Embryonic facial prominence (tissue), 1 donor: ENCODE results near the gene CNTNAP2.

Experiments used
- DNase-seq: peaks from one replicate; pipeline ENCODE4 v3.0.0-alpha.2; 2016; ENCODE audit errors: extremely low spot score

Gene CNTNAP2

DNA sequence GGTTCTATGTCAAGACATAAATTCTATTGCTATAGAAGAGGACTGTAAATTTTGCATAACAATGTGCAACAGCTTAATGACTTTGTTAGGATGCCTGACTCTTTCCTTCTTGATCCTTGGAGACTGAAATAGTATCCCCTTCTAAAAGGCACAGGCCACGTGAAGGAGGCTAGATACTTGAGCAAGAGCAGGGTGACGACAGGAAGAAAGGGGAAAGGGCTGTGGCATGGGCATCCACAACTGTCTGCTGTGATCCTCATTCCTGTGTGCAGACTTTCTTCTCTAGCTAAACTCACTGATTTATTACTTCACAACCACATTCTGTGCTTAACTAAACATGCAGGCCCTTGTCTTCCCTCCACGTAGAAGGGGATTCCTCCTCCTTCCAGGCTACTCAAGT, 1362.2 kb downstream of the CNTNAP2 start:
- DNase-seq: no peak

DNA sequence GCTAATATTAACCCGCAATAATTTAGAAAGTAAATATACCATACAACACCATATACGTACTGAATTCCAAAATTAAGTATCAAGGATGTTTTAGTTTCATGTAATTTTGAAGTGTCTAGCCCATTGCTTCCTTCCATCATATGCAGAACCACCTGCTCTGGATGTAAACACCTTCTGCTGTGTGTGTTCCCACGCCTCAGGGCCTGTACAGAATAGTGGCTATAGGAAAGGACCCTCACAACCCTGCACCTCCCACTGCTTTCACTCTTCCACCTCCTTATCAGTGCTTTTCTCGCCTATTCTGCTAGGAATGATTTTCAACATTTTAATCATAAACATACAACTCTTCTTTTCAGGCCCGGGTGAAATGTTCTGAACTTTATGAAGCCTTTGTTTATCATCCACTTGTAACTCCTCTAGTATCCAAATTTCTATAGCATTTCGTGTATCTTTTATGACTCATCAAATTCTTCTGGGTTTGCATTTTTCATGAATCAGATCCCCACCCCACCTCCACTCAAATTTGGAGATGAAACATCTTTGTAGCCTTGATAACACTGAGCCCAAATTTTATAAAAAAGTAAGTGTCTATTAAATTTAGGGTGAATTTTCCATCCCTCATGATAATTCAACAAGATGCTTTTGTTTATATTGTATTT, 1367.2 kb downstream of the CNTNAP2 start:
- no peak for DNase-seq

DNA sequence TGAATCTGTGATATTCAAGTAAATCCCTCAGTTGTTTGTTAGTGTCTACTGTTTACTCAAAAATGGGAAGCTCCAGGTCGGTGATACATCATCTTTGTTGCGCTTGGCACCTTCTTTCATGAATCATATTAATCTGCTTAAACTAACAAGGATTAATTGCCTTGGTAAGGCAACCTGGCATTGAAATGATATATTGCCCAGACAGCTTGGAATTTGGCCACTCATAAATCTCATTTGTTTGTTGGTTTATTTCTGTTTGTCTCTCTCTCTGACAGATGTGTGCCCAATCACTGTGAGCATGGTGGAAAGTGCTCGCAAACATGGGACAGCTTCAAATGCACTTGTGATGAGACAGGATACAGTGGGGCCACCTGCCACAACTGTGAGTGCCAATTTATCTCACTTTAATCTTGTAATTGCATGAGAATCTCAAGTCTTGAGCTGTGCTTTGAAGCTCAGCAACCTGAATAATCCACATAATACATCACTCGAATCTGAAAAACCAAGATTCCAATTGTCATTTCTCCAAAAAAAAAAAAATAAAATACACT, 1369.1 kb downstream of the CNTNAP2 start:
- DNase-seq: no peak

DNA sequence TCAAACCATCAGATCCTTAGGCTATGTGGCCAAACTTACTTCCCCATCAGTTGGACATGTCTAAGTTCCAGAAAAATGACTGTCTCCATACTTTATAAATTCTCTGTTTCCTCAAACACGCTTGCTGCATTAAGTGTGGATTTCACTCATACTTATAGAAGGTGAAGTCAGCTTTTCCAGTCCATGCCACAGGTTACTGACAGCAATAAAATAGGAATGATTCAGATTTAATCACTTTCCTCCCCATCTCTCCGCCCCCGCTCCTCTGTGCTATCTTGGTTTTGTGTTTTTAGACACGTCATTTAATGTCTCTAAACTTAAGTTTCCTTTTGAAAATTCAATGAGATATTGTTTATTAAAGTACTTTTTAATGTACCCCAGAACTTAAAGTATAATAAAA, 1376.0 kb downstream of the CNTNAP2 start:
- DNase-seq: no peak

DNA sequence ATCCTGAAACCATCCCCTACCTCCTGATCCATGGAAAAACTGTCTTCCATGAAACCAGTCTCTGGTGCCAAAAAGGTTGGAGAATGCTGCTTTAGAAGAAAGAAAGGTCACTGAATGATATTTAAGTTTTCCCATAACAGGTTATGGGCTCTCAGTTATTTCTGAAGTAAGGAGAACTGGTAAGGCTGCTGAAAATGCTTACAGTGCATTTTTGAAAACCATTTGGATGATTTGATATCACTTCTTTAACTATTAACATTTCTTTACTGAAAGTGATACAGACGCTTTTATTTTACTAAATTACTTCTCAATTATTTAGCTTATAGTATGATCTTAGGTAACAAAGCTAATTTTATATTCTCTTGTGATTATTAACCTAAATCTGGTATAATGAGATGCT, 1379.6 kb downstream of the CNTNAP2 start:
- no peak for DNase-seq

- no peak for DNase-seq
Observed at GRCh38 chr7:147497246-147497645, 1380.6 kb downstream of the CNTNAP2 start.

DNA sequence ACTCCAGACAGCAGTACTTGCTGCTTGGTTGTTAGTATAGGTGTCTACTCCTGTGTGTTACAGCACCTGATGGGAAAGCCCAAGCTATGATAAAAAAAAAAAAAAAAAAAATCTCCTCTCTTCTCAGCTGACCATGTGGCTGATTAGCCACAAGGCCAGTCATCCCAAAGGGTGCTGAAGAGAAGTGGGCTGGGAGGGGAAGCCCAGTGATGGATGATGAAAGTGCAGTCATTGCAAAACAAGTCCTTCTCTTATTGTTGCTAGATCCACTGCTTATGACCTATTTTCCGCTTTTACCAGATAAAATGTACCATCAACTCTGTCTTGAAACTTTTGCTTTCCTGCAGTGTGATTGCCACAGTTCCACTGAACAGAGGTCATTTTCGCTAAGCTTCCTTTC, 1381.5 kb downstream of the CNTNAP2 start:
- DNase-seq: no peak

DNA sequence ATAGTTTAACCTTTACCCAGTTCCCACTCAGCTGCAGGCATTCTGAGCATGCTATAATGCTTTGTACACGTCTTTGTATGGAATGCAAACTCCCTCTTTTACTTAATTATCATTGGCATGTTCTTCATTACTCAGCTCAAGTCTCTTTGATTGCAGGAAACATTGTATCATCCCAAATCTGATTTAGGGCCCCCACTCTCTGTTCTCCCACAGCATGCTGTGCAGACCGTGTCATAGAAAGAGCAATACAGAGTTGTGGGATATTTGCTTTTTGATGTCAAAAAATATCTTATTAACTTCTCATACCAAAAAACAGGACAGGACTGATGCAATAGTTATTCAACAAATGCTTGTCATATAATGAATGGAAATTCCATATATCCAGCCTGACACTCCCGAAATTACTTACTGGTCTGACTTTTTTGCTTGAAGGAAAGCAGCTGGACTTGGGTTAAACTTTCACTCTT, 1392.5 kb downstream of the CNTNAP2 start:
- no peak for DNase-seq

GRCh38 chr7:147509541-147510200, 1393.1 kb downstream of the CNTNAP2 start:
- no peak for DNase-seq

GRCh38 chr7:147510201-147510542, 1393.6 kb downstream of the CNTNAP2 start:
- DNase-seq: no peak

GRCh38 chr7:147510923-147511322, 1394.3 kb downstream of the CNTNAP2 start:
- no peak for DNase-seq

- no peak for DNase-seq
Observed at GRCh38 chr7:147513451-147513850, 1396.8 kb downstream of the CNTNAP2 start.

- no peak for DNase-seq
Observed at GRCh38 chr7:147516391-147516790, 1399.8 kb downstream of the CNTNAP2 start.

DNA sequence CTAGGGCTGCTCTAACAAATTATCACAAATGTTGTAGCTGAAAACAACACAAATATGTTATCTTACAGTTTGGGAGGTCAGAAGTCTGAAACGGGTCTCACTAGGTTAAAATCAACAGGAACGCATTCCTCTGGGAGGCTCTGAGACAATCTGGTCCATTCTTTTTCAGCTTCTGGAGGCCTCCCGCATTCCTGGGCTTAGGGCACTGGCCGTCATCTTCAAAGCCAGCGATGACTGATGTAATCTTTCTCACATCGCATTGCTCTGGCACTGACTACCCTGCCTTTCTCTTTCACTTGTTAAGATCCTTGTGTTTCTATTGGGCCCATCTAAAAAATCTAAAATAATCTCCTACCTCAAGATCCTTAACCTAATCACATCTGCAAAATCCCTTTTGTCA, 1402.5 kb downstream of the CNTNAP2 start:
- no peak for DNase-seq

GRCh38 chr7:147523056-147523455, 1406.5 kb downstream of the CNTNAP2 start:
- no peak for DNase-seq

DNA sequence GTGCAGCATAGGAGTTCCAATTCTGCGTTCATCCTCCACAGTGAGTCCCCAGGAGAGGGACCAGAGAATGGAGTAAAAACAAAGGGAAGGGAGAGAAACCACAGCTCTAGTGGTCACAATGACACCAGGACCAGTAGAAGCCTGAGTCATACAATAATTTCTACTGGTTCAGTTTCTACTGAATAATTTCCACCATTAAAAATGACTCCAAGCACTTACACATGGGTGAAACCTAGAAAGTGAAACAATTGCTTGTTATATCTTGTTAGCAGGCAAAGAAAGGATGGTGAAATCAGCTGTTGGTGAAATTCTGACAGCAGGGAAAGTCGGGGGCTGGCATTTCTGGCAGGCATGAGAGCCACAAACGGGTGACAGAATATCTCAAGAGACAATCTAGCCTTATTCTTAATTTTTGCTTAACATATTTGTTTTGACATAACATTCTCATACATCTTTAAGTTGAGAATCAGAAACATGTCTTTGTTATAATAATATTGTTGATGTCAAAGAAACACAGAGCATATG, 1408.2 kb downstream of the CNTNAP2 start:
- no peak for DNase-seq

DNA sequence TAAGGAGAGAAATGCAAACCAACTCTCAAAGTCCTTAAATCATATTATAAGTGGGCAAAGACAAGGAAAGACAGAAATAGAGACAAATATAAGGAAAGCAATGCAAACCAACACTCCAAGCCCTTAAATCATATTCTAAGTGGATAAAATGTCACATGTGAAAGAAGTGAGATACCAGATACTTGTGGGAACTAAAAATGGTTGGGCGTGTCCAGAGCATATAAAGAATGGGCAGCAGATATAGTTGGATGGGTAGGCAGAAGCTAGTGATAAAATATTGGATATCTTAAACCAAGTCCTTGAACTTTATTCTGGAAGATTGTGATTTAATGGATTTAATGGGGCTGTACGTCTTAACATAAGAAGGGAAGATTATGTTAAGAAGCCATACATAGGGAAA, 1408.7 kb downstream of the CNTNAP2 start:
- DNase-seq: no peak

DNA sequence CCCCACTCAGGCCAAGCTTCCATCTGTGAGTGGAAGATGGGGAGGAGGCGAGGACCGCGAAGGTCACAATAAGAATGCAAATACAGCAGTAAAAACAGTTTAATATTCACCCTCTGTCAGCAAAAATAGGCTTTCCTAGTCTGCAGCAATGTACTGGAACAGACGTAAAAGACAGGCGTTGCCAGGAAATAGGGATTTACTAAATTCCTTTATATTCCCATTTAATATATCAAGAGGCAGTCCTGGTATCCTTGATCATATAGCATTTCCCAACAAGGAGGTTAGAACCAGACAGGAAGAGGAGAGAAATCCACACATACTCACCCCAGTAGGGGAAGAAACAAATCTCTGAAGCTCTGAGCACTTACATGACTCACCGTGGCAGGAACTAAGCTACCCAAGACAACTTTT, 1419.1 kb downstream of the CNTNAP2 start:
- DNase-seq: no peak

- DNase-seq: no peak
Observed at GRCh38 chr7:147539685-147540084, 1423.1 kb downstream of the CNTNAP2 start.

DNA sequence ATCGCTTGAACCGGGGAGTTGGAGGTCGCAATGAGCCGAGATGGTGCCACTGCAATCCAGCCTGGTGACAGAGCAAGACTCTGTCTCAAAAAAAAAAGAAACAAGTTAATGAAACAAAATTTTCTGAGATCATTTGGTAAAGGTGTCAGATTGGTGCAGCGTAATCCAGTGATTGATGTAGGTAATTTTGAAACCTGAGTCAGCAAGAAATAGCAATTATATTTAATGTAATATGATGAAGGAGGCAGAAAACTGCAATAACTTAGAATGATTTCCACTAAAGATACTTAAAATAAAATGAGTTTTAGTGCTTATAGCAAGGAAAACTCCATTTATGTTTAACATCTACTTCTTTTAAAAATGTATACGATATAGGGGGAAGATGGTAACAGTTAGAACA, 1424.1 kb downstream of the CNTNAP2 start:
- no peak for DNase-seq

DNA sequence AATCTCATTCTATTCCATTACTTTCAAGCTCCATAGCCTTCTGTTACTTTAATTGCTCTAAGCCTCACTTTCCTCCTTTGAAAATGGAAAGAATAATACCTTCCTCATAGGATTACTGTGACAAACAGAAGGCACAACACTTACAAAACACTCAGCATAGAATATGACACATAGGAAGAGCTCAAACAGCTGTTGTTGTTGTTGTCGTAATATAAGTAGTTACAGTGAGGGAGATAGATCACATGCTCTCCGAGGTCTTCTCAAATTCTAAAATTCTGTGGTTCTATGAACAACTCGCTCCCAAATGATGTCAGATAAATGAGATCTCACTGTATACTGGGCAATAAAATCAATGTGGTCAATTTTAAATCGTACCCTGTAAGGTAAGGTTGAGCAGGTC, 1424.7 kb downstream of the CNTNAP2 start:
- DNase-seq: no peak

DNA sequence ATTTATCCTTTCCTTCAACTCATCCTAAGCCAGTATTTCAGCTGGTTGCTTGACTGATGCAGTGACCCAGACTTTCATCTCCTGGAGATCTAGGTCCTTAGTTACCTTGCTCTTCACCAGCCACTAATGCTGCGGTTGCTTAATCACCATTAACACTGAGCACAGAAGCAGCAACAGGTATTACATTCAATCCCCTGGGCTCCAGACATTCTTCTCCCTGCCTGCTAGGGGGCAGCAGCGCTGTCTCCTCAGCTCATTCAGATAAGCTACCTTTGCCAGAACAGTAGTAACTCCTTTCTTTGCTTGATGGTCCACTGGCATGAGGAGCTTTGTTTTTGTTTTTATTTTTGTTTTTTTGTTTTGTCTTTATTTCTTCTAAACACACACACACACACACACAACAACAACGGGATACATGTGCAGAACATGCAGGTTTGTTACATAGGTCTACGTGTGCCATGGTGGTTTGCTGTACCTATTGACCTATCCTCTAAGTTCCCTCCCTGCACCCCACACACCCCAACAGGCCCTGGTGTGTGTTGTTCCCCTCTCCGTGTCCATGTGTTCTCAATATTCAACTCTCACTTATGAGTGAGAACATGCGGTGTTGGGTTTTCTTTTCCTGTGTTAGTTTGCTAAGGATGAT, 1430.8 kb downstream of the CNTNAP2 start:
- DNase-seq: no peak

- DNase-seq: no peak
Observed at GRCh38 chr7:147556317-147556716, 1439.7 kb downstream of the CNTNAP2 start.
